A673 (cell line): ENCODE measurements around the gene RNF123.

ENCODE experiments used
- CTCF ChIP-seq: fragments of 300-800, 200-600 bp; sonication (generic); conservative IDR thresholded peaks from 2 replicates; pipeline ENCODE4 v1.5.1; 2017; ENCODE audit warnings: low read depth, mild to moderate bottlenecking, antibody characterized with exemption, low read length, moderate library complexity, mixed read lengths
- EZH2 ChIP-seq: fragments of 200-600 bp; sonication (generic); IDR thresholded peaks from 2 replicates; pipeline ENCODE4 v1.6.1; 2017; ENCODE audit warnings: borderline replicate concordance, low read depth, mild to moderate bottlenecking, mixed read lengths, antibody characterized with exemption, low read length; ENCODE audit not compliant: poor library complexity, severe bottlenecking

DNA sequence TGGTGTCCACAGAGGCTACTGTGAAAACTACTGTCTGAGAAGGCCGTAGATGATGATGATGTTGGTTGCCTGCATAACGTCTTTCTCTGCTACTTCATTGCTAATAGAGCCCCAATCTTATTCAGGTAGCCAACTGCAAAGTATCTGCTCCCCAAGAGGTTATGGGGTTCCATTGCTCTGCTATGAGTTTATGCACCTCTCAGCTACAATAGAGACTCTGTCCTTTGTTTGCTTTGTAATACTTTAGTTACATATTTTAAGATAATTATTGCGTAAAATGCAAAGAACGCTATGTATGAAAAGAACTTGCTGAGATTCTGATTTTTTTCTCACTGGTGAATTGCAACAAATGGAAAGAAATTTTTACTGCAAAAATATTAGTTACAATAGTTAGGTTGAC lies 62.1 kb downstream of the RNF123 start:
- no peak for TF ChIP-seq CTCF
- TF ChIP-seq EZH2 = no peak
